A549 (cell line): ENCODE measurements around the gene MAP3K15. TPM values are rescaled to one million over a fixed set of nuclear protein-coding genes. Genes with fewer than 3 reads are reported as not detected.

Source experiments
- ATAC-seq, 2 experiments: fragments of 200-7000 bp in 1 of 2; fragments of >200 bp in 1 of 2; cut with Nextera tagmentation in 1 of 2; cut with Tn5 transposase in 1 of 2; 3 replicates each; pipeline versions ENCODE4 v1.8.0 to v1.9.1; 2018 to 2020; ENCODE audit warnings: mild to moderate bottlenecking in 1 of 2, moderate library complexity in 1 of 2
- CTCF ChIA-PET: fragments of 300-600 bp; sonication (Branson Sonifier 250); formaldehyde crosslinking; extraction: SDS; loops from one replicate; lab custom pipeline; 2021; ENCODE audit warnings: antibody characterized with exemption, inconsistent platforms; lab: Yijun Ruan, JAX
- POLR2A ChIA-PET: fragments of 350-600 bp; formaldehyde crosslinking; extraction: SDS; loops from one replicate; lab custom pipeline; 2021; ENCODE audit warnings: antibody characterized with exemption, inconsistent platforms; lab: Yijun Ruan, JAX
- DNase-seq, 2 experiments: peaks; one replicate each; pipeline versions ENCODE4 v3.0.0 to v3.0.0-alpha.2; 2011 to 2016; ENCODE audit warnings: low read depth in 1 of 2, low spot score in 1 of 2
- FAIRE-seq: peaks from 2 replicates; lab custom pipeline; 2011; peaks lifted over from hg19 to GRCh38; lab: Jason Lieb, UNC
- H3K27ac ChIP-seq, 2 experiments: fragments of >200 bp; sonication (Bioruptor Twin); formaldehyde crosslinking; 3 replicates each; pipeline ENCODE4 v1.5.1; 2016 to 2017
- H3K4me1 ChIP-seq: fragments of >200 bp; sonication (Bioruptor Twin); formaldehyde crosslinking; 3 replicates; pipeline ENCODE4 v1.6.1; 2016
- H3K4me2 ChIP-seq: fragments of >200 bp; sonication (Bioruptor Twin); formaldehyde crosslinking; 3 replicates; pipeline ENCODE4 v1.6.1; 2016
- H3K4me3 ChIP-seq: fragments of >200 bp; sonication (Bioruptor Twin); formaldehyde crosslinking; 3 replicates; pipeline ENCODE4 v1.5.1; 2016
- H3K9me3 ChIP-seq: fragments of >200 bp; sonication (Bioruptor Twin); formaldehyde crosslinking; 3 replicates; pipeline ENCODE4 v1.6.1; 2016
- CBX8 ChIP-seq: fragments of 200-600 bp; sonication (generic); IDR thresholded peaks from 2 replicates; pipeline ENCODE4 v1.6.1; 2016
- EHF ChIP-seq: fragments of 250-450 bp; sonication (Bioruptor Pico); IDR thresholded peaks from 2 replicates; pipeline ENCODE4 v1.5.0; 2020; ENCODE audit warnings: mild to moderate bottlenecking
- EHMT2 ChIP-seq: fragments of 200-600 bp; sonication (generic); IDR thresholded peaks from 2 replicates; pipeline ENCODE4 v1.6.1; 2016; ENCODE audit warnings: antibody characterized with exemption, low read depth, mild to moderate bottlenecking, moderate library complexity
- ESRRA ChIP-seq: fragments of 150-350 bp; IDR thresholded peaks from 2 replicates; pipeline ENCODE4 v1.6.1; 2014; ENCODE audit warnings: mild to moderate bottlenecking, low read length, borderline replicate concordance
- FOSL2 ChIP-seq, 2 experiments: fragments of 450-650 bp in 1 of 2; fragments of >200 bp in 1 of 2; sonication (Bioruptor Twin) in 1 of 2; formaldehyde crosslinking; IDR thresholded peaks; 2 replicates each; pipeline versions ENCODE4 v1.5.0 to v1.6.1; 2016 to 2020; ENCODE audit warnings: mild to moderate bottlenecking in 1 of 2, moderate library complexity in 1 of 2
- HEYL ChIP-seq: fragments of 250-450 bp; sonication (Bioruptor Pico); IDR thresholded peaks from 2 replicates; pipeline ENCODE4 v1.8.0; 2021; ENCODE audit warnings: mild to moderate bottlenecking, moderate library complexity
- HOXB13 ChIP-seq: fragments of 250-450 bp; sonication (Bioruptor Pico); IDR thresholded peaks from 2 replicates; pipeline ENCODE4 v1.5.0; 2020; ENCODE audit warnings: low read depth, mild to moderate bottlenecking, moderate library complexity
- JUN ChIP-seq, 2 experiments: fragments of >200 bp; sonication (Bioruptor Twin); formaldehyde crosslinking; IDR thresholded peaks; 2 replicates in 1 of 2; 3 replicates in 1 of 2; pipeline ENCODE4 v1.6.1; 2016 to 2017
- KDM5A ChIP-seq: fragments of 200-600 bp; sonication (generic); IDR thresholded peaks from 2 replicates; pipeline ENCODE4 v1.6.1; 2016; ENCODE audit warnings: antibody characterized with exemption, mild to moderate bottlenecking
- MAFK ChIP-seq: fragments of 450-650 bp; IDR thresholded peaks from 2 replicates; pipeline ENCODE4 v1.6.1; 2014; ENCODE audit not compliant: partially characterized antibody
- MYC ChIP-seq: IDR thresholded peaks from 2 replicates; pipeline ENCODE4 v1.6.1; 2012; ENCODE audit warnings: mild to moderate bottlenecking, inconsistent platforms, low read length, improper control_type of control experiment, borderline replicate concordance
- NR3C1 ChIP-seq: fragments of >200 bp; sonication (Bioruptor Twin); formaldehyde crosslinking; IDR thresholded peaks from 3 replicates; pipeline ENCODE4 v1.6.1; 2017
- PHF8 ChIP-seq: fragments of 200-600 bp; sonication (generic); IDR thresholded peaks from 2 replicates; pipeline ENCODE4 v1.6.1; 2016; ENCODE audit warnings: low read depth, mild to moderate bottlenecking, antibody characterized with exemption, moderate library complexity, borderline replicate concordance
- RAD21 ChIP-seq, 2 experiments: fragments of >200 bp in 1 of 2; sonication (Bioruptor Twin) in 1 of 2; formaldehyde crosslinking in 1 of 2; IDR thresholded peaks in 1 of 2; conservative IDR thresholded peaks in 1 of 2; 2 replicates in 1 of 2; 3 replicates in 1 of 2; pipeline ENCODE4 v1.6.1; 2012 to 2018; ENCODE audit warnings: inconsistent platforms in 1 of 2
- RARB ChIP-seq: fragments of 250-450 bp; sonication (Bioruptor Pico); IDR thresholded peaks from 2 replicates; pipeline ENCODE4 v1.8.0; 2021; ENCODE audit warnings: mild to moderate bottlenecking, moderate library complexity
- SMC3 ChIP-seq: fragments of >200 bp; sonication (Bioruptor Twin); formaldehyde crosslinking; IDR thresholded peaks from 3 replicates; pipeline ENCODE4 v1.6.1; 2018; ENCODE audit warnings: inconsistent platforms
- TFCP2L1 ChIP-seq: fragments of 250-450 bp; sonication (Bioruptor Pico); IDR thresholded peaks from 2 replicates; pipeline ENCODE4 v1.5.0; 2021; ENCODE audit warnings: mild to moderate bottlenecking
- TP53 ChIP-seq: fragments of 250-450 bp; sonication (Bioruptor Pico); IDR thresholded peaks from 2 replicates; pipeline ENCODE4 v1.5.0; 2021; ENCODE audit warnings: mild to moderate bottlenecking, moderate library complexity
- ZC3H11A ChIP-seq: fragments of 450-650 bp; IDR thresholded peaks from 2 replicates; pipeline ENCODE4 v1.6.1; 2014; ENCODE audit warnings: antibody characterized with exemption, mild to moderate bottlenecking
- ZFP36 ChIP-seq: fragments of 450-650 bp; IDR thresholded peaks from 2 replicates; pipeline ENCODE4 v1.6.1; 2014; ENCODE audit warnings: borderline replicate concordance; ENCODE audit not compliant: partially characterized antibody
- WGBS: methylation state at CpG from one replicate; pipeline ENCODE4 v1.1.6; 2017; ENCODE audit errors: missing lambda C conversion rate; 5-methylcytosine and 5-hydroxymethylcytosine counted together
- polyA plus RNA-seq, 4 experiments: library from polyadenylated mRNA; depleted of rRNA in 3 of 4; stranded (reverse); fragments of >200 nt; fragmentation: RNase III in 1 of 4; extraction: RNeasy Plus Mini Kit Qiagen cat#74134 plus additional on column Dnase treatment in 1 of 4; gene quantifications; 2 replicates in 3 of 4; 3 replicates in 1 of 4; pipeline ENCODE4 v1.2.3, GENCODE V29; 2011 to 2017
- TF ChIP-seq, protein P1 (sequence below): fragments of >200 bp; sonication (Bioruptor Twin); formaldehyde crosslinking; IDR thresholded peaks from 2 replicates; pipeline ENCODE4 v1.6.1; 2016
- TF ChIP-seq, protein P2 (sequence below): IDR thresholded peaks from 2 replicates; pipeline ENCODE4 v1.6.1; 2012
- TF ChIP-seq, protein P3 (sequence below): fragments of 250-450 bp; sonication (Bioruptor Pico); IDR thresholded peaks from 2 replicates; pipeline ENCODE4 v1.5.0; 2020; ENCODE audit warnings: low read depth, mild to moderate bottlenecking, moderate library complexity
- TF ChIP-seq, protein P4 (sequence below): IDR thresholded peaks from 2 replicates; pipeline ENCODE4 v1.6.1; 2012; ENCODE audit warnings: low read depth, borderline replicate concordance
- TF ChIP-seq, protein P5 (sequence below): fragments of 250-450 bp; sonication (Bioruptor Pico); IDR thresholded peaks from 2 replicates; pipeline ENCODE4 v1.5.0; 2021; ENCODE audit warnings: mild to moderate bottlenecking, moderate library complexity, borderline replicate concordance
- TF ChIP-seq, protein P6 (sequence below): fragments of 200-600 bp; sonication (generic); IDR thresholded peaks from 2 replicates; pipeline ENCODE4 v1.6.1; 2016; ENCODE audit warnings: antibody characterized with exemption, mild to moderate bottlenecking, moderate library complexity
- TF ChIP-seq, protein P7 (sequence below): fragments of >200 bp; sonication (Bioruptor Twin); formaldehyde crosslinking; IDR thresholded peaks from 3 replicates; pipeline ENCODE4 v1.5.1; 2016

The MAP3K15 gene
- polyA plus RNA-seq, 2 of the 4 experiments (the other 2 are of a cell fraction): 2.3 to 5.7 TPM

DNA sequence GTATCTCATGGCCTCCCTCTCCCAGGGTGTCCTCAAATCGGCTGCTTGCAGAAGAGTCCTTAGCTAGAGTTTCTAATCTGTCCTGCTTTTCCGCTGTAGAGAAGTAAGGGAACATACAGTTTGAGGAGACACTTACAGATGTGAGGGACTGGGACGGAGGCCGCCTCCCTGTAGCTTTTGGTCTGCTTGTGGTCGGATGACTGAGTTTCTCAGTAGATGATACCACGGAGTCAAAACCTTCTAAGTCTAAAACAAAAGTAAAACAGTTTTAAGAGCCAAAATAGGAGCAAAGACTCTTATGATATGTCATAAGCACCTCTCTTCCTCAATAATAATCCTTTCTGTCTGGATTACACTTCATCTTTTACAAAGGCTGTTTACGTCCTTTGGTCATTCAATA is 34.5 kb upstream of the MAP3K15 start:
- FAIRE-seq (no peak), DNase-seq (no peak), ATAC-seq (no peak)
- Histone ChIP-seq H3K4me3 (no peak overlapping the region), H3K4me1 (no peaks in the 10 kb centered on the region), H3K9me3 (no peaks in the 10 kb centered on the region), H3K27ac (no peak overlapping the region), H3K4me2 (no peak overlapping the region)
- ChIA-PET CTCF (interaction anchor here (1.2 to 1.4 kb wide), 2 partner anchors 20 to 338 kb away, joined by 3 to 4 read pairs; no protein-coding TSS in a partner anchor), POLR2A (no interaction called here)
- TF ChIP-seq, protein P1, sequence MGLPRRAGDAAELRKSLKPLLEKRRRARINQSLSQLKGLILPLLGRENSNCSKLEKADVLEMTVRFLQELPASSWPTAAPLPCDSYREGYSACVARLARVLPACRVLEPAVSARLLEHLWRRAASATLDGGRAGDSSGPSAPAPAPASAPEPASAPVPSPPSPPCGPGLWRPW: no peak
- TF ChIP-seq SMC3: no peak
- TF ChIP-seq ZC3H11A: no peak
- TF ChIP-seq ZFP36: no peak
- TF ChIP-seq CBX8: no peak
- TF ChIP-seq ESRRA: no peak
- TF ChIP-seq, protein P2, sequence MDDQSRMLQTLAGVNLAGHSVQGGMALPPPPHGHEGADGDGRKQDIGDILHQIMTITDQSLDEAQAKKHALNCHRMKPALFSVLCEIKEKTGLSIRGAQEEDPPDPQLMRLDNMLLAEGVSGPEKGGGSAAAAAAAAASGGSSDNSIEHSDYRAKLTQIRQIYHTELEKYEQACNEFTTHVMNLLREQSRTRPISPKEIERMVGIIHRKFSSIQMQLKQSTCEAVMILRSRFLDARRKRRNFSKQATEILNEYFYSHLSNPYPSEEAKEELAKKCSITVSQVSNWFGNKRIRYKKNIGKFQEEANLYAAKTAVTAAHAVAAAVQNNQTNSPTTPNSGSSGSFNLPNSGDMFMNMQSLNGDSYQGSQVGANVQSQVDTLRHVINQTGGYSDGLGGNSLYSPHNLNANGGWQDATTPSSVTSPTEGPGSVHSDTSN: no peak
- TF ChIP-seq EHF (CRISPR knock-in tag): no peak
- no peak for TF ChIP-seq EHMT2
- TF ChIP-seq, protein P3, sequence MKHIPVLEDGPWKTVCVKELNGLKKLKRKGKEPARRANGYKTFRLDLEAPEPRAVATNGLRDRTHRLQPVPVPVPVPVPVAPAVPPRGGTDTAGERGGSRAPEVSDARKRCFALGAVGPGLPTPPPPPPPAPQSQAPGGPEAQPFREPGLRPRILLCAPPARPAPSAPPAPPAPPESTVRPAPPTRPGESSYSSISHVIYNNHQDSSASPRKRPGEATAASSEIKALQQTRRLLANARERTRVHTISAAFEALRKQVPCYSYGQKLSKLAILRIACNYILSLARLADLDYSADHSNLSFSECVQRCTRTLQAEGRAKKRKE (CRISPR knock-in tag): no peak
- TF ChIP-seq, protein P4, sequence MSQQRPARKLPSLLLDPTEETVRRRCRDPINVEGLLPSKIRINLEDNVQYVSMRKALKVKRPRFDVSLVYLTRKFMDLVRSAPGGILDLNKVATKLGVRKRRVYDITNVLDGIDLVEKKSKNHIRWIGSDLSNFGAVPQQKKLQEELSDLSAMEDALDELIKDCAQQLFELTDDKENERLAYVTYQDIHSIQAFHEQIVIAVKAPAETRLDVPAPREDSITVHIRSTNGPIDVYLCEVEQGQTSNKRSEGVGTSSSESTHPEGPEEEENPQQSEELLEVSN: no peak
- TF ChIP-seq JUN (IDR thresholded peaks at IDR 0.05): no peak
- no peak for TF ChIP-seq HOXB13 (CRISPR knock-in tag)
- no peak for TF ChIP-seq KDM5A
- TF ChIP-seq TP53: no peak
- no peak for TF ChIP-seq RARB (CRISPR knock-in tag)
- no peak for TF ChIP-seq TFCP2L1 (CRISPR knock-in tag)
- no peak for TF ChIP-seq MAFK
- 95% methylated on average over 7 of the region's 7 CpGs for WGBS

DNA sequence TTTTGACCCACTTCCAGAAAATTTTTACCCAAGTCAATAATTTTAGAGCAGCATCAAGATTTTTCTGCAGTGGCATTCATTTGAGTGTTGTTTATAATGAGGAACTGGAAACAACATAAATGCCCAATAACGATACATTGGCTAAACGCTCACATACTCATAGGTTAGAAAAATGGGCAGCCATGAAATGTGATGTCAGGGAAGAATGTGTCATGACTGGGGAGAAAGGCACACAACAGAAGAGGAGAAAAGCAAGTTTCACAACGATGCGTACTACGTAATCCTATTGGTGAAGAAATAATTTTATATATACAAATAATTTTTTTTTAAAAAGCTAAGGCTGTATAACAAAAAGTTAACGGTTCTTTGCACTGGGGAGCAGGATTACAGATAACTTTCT is 33.6 kb upstream of the MAP3K15 start:
- Histone ChIP-seq H3K4me3 (no peak overlapping the region), H3K4me1 (no peaks in the 10 kb centered on the region), H3K27ac (no peak overlapping the region), H3K4me2 (no peak overlapping the region), H3K9me3 (no peaks in the 10 kb centered on the region)
- ATAC-seq: no peak
- CTCF ChIA-PET: interaction anchor here (1.4 kb wide), 1 partner anchor 19 kb away, joined by 3 read pairs; no protein-coding TSS in a partner anchor
- FAIRE-seq: no peak
- WGBS: 88% methylated on average over 6 of the region's 6 CpGs
- no peak for DNase-seq
- POLR2A ChIA-PET: no interaction called here
- TF ChIP-seq RAD21 (conservative IDR thresholded peaks at IDR 0.05 in 1 of 2, IDR thresholded peaks at IDR 0.05 in 1 of 2): no peak
- no peak for TF ChIP-seq HEYL
- TF ChIP-seq JUN (IDR thresholded peaks at IDR 0.05): no peak
- no peak for TF ChIP-seq PHF8
- no peak for TF ChIP-seq FOSL2 (IDR thresholded peaks at IDR 0.05)
- TF ChIP-seq FOSL2 (CRISPR knock-in tag; IDR thresholded peaks at IDR 0.05): no peak
- no peak for TF ChIP-seq ZC3H11A
- no peak for TF ChIP-seq CBX8
- TF ChIP-seq, protein P5, sequence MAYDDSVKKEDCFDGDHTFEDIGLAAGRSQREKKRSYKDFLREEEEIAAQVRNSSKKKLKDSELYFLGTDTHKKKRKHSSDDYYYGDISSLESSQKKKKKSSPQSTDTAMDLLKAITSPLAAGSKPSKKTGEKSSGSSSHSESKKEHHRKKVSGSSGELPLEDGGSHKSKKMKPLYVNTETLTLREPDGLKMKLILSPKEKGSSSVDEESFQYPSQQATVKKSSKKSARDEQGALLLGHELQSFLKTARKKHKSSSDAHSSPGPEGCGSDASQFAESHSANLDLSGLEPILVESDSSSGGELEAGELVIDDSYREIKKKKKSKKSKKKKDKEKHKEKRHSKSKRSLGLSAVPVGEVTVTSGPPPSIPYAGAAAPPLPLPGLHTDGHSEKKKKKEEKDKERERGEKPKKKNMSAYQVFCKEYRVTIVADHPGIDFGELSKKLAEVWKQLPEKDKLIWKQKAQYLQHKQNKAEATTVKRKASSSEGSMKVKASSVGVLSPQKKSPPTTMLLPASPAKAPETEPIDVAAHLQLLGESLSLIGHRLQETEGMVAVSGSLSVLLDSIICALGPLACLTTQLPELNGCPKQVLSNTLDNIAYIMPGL (CRISPR knock-in tag): no peak
- TF ChIP-seq MYC: no peak
- TF ChIP-seq TFCP2L1 (CRISPR knock-in tag): no peak
- no peak for TF ChIP-seq NR3C1
- TF ChIP-seq, protein P6, sequence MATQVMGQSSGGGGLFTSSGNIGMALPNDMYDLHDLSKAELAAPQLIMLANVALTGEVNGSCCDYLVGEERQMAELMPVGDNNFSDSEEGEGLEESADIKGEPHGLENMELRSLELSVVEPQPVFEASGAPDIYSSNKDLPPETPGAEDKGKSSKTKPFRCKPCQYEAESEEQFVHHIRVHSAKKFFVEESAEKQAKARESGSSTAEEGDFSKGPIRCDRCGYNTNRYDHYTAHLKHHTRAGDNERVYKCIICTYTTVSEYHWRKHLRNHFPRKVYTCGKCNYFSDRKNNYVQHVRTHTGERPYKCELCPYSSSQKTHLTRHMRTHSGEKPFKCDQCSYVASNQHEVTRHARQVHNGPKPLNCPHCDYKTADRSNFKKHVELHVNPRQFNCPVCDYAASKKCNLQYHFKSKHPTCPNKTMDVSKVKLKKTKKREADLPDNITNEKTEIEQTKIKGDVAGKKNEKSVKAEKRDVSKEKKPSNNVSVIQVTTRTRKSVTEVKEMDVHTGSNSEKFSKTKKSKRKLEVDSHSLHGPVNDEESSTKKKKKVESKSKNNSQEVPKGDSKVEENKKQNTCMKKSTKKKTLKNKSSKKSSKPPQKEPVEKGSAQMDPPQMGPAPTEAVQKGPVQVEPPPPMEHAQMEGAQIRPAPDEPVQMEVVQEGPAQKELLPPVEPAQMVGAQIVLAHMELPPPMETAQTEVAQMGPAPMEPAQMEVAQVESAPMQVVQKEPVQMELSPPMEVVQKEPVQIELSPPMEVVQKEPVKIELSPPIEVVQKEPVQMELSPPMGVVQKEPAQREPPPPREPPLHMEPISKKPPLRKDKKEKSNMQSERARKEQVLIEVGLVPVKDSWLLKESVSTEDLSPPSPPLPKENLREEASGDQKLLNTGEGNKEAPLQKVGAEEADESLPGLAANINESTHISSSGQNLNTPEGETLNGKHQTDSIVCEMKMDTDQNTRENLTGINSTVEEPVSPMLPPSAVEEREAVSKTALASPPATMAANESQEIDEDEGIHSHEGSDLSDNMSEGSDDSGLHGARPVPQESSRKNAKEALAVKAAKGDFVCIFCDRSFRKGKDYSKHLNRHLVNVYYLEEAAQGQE: no peak
- TF ChIP-seq, protein P7, sequence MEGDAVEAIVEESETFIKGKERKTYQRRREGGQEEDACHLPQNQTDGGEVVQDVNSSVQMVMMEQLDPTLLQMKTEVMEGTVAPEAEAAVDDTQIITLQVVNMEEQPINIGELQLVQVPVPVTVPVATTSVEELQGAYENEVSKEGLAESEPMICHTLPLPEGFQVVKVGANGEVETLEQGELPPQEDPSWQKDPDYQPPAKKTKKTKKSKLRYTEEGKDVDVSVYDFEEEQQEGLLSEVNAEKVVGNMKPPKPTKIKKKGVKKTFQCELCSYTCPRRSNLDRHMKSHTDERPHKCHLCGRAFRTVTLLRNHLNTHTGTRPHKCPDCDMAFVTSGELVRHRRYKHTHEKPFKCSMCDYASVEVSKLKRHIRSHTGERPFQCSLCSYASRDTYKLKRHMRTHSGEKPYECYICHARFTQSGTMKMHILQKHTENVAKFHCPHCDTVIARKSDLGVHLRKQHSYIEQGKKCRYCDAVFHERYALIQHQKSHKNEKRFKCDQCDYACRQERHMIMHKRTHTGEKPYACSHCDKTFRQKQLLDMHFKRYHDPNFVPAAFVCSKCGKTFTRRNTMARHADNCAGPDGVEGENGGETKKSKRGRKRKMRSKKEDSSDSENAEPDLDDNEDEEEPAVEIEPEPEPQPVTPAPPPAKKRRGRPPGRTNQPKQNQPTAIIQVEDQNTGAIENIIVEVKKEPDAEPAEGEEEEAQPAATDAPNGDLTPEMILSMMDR: no peak
